Neural crest cell (in vitro differentiated cells): ENCODE data around the gene ARHGEF4. TPM values are rescaled to one million over a fixed set of nuclear protein-coding genes. Genes with fewer than 3 reads are reported as not detected.

ENCODE experiments used
- DNase-seq: peaks from one replicate; pipeline ENCODE4 v3.0.0; 2021; ENCODE audit warnings: low read depth, mixed read lengths, low spot score
- H3K27ac Mint-ChIP-seq: one replicate; pipeline ENCODE4 v1.8.0; 2021; ENCODE audit warnings: mild to moderate bottlenecking, mixed read lengths; ENCODE audit not compliant: unreplicated experiment
- H3K27me3 Mint-ChIP-seq: 2 replicates; pipeline ENCODE4 v1.8.0; 2021; ENCODE audit warnings: low read depth, mild to moderate bottlenecking, mixed read lengths
- H3K36me3 Mint-ChIP-seq: 2 replicates; pipeline ENCODE4 v1.8.0; 2021; ENCODE audit warnings: low read depth, mild to moderate bottlenecking, mixed read lengths
- H3K4me1 Mint-ChIP-seq: 2 replicates; pipeline ENCODE4 v1.8.0; 2021; ENCODE audit warnings: mixed read lengths
- H3K4me3 Mint-ChIP-seq: one replicate; pipeline ENCODE4 v1.8.0; 2021; ENCODE audit warnings: mild to moderate bottlenecking, mixed read lengths
- H3K9me3 Mint-ChIP-seq: 2 replicates; pipeline ENCODE4 v1.8.0; 2021; ENCODE audit warnings: mixed read lengths
- CTCF ChIP-seq: fragments of 200-600 bp; sonication (generic); conservative IDR thresholded peaks from 2 replicates; pipeline ENCODE4 v1.5.0; 2021; ENCODE audit warnings: antibody characterized with exemption, mild to moderate bottlenecking
- total RNA-seq: library from RNA; stranded (reverse); gene quantifications from 2 replicates; pipeline ENCODE4 v1.2.1, GENCODE V29; 2021

The ARHGEF4 gene
- total RNA-seq, 1 donor from 2014 or later = 22.1 TPM

- no peaks in the 10 kb centered on the region for H3K9me3 Mint-ChIP-seq
- H3K27ac Mint-ChIP-seq = no peak overlapping the region
- H3K27me3 Mint-ChIP-seq = no peaks in the 10 kb centered on the region
- peaks cover 31% of the 10 kb centered on the region for H3K4me1 Mint-ChIP-seq
- H3K36me3 Mint-ChIP-seq = peaks cover 22% of the 10 kb centered on the region
- H3K4me3 Mint-ChIP-seq = no peak overlapping the region
- DNase-seq = no peak
- TF ChIP-seq CTCF = no peak
Measured at GRCh38 chr2:131056932-131057287, 220.2 kb downstream of the ARHGEF4 start.

- Mint-ChIP-seq H3K9me3 (no peaks in the 10 kb centered on the region), H3K27ac (peak overlapping the region; percentile 54), H3K27me3 (no peaks in the 10 kb centered on the region), H3K4me1 (peaks cover 36% of the 10 kb centered on the region), H3K4me3 (no peak overlapping the region), H3K36me3 (peaks cover 18% of the 10 kb centered on the region)
- no peak for DNase-seq
- no peak for TF ChIP-seq CTCF
Measured at GRCh38 chr2:131058214-131058843, 221.6 kb downstream of the ARHGEF4 start.

GRCh38 chr2:131058920-131059319, 222.2 kb downstream of the ARHGEF4 start:
- Mint-ChIP-seq H3K27ac (no peak overlapping the region), H3K4me1 (peaks cover 40% of the 10 kb centered on the region), H3K27me3 (no peaks in the 10 kb centered on the region), H3K36me3 (peaks cover 18% of the 10 kb centered on the region), H3K4me3 (peak overlapping the region; percentile 52), H3K9me3 (no peaks in the 10 kb centered on the region)
- TF ChIP-seq CTCF = no peak
- no peak for DNase-seq

- no peaks in the 10 kb centered on the region for H3K27me3 Mint-ChIP-seq
- no peaks in the 10 kb centered on the region for H3K9me3 Mint-ChIP-seq
- no peak for TF ChIP-seq CTCF
- no peak for DNase-seq
- H3K27ac Mint-ChIP-seq = peak overlapping the region; percentile 70
- H3K4me3 Mint-ChIP-seq = no peak overlapping the region
- H3K36me3 Mint-ChIP-seq = peaks cover 14% of the 10 kb centered on the region
- peaks cover 47% of the 10 kb centered on the region for H3K4me1 Mint-ChIP-seq
Measured at GRCh38 chr2:131063501-131064283, 227.0 kb downstream of the ARHGEF4 start.

GRCh38 chr2:131064589-131065512, 228.1 kb downstream of the ARHGEF4 start:
- Mint-ChIP-seq H3K4me1 (peaks cover 39% of the 10 kb centered on the region), H3K27me3 (no peaks in the 10 kb centered on the region), H3K4me3 (peak overlapping the region; percentile 0), H3K27ac (peak overlapping the region; percentile 16), H3K36me3 (peaks cover 14% of the 10 kb centered on the region), H3K9me3 (no peaks in the 10 kb centered on the region)
- no peak for DNase-seq
- TF ChIP-seq CTCF = no peak
